ENCODE results near the gene ANO9. TPM values are rescaled to one million over a fixed set of nuclear protein-coding genes. Genes with fewer than 3 reads are reported as not detected.
"Not testable (repeated sequence)": the region's sequence is repeated elsewhere in the genome, so short reads cannot be mapped to it uniquely, and the experiment has no call there.

The ANO9 gene
- total RNA-seq, 2 experiments from 2014 or later, result 88.2 to 94.2 TPM

GRCh38 chr11:412641-413119 lies 29.1 kb downstream of the ANO9 start:
- Mint-ChIP-seq H3K4me3 (peak overlapping the region; percentile 95), H3K4me1 (peaks cover 30% of the 10 kb centered on the region), H3K9me3 (no peaks in the 10 kb centered on the region), H3K27ac (no peak overlapping the region), H3K36me3 (ENCODE audit: low read depth) (peaks cover 8% of the 10 kb centered on the region), H3K27me3 (no peaks in the 10 kb centered on the region)
- POLR2A ChIA-PET, result no interaction called here
- no peak for DNase-seq
- CTCF ChIA-PET, result interaction anchor here (0.9 to 2.1 kb wide), 4 partner anchors 16 to 106 kb away, joined by 3 to 5 read pairs (median 4); no protein-coding TSS in a partner anchor

- not testable (repeated sequence) for H3K27me3 Mint-ChIP-seq; H3K4me3 Mint-ChIP-seq; H3K9me3 Mint-ChIP-seq; H3K27ac Mint-ChIP-seq; H3K36me3 Mint-ChIP-seq (ENCODE audit: low read depth); DNase-seq
- ChIA-PET POLR2A (interaction anchor here (0.6 kb wide), 1 partner anchor 40 kb away, joined by 3 read pairs; no protein-coding TSS in a partner anchor), CTCF (interaction anchor here (1.0 to 2.1 kb wide), 5 partner anchors 14 to 107 kb away, joined by 3 to 5 read pairs (median 3); no protein-coding TSS in a partner anchor)
- H3K4me1 Mint-ChIP-seq, result peaks cover 34% of the 10 kb centered on the region
Measured at GRCh38 chr11:411520-411919, 30.3 kb downstream of the ANO9 start.

DNA sequence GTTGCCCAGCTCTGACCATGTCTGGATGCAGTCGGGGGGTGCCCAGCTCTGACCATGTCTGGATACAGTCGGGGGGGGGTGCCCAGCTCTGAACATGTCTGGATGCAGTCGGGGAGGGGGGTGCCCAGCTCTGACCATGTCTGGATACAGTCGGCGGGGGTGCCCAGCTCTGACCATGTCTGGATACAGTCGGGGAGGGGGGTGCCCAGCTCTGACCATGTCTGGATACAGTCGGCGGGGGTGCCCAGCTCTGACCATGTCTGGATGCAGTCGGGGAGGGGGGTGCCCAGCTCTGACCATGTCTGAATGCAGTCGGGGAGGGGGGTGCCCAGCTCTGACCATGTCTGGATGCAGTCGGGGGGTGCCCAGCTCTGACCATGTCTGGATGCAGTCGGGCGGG lies 31.1 kb downstream of the ANO9 start:
- DNase-seq; H3K9me3 Mint-ChIP-seq; H3K27me3 Mint-ChIP-seq; H3K36me3 Mint-ChIP-seq (ENCODE audit: low read depth); H3K27ac Mint-ChIP-seq; H3K4me3 Mint-ChIP-seq: not testable (repeated sequence)
- ChIA-PET CTCF (interaction anchor here (1.0 to 1.6 kb wide), 4 partner anchors 37 to 108 kb away, joined by 3 to 4 read pairs (median 3); no protein-coding TSS in a partner anchor), POLR2A (interaction anchor here (0.6 kb wide), 2 partner anchors 41 to 1347 kb away, joined by 3 to 4 read pairs; no protein-coding TSS in a partner anchor)
- peaks cover 28% of the 10 kb centered on the region for H3K4me1 Mint-ChIP-seq

DNA sequence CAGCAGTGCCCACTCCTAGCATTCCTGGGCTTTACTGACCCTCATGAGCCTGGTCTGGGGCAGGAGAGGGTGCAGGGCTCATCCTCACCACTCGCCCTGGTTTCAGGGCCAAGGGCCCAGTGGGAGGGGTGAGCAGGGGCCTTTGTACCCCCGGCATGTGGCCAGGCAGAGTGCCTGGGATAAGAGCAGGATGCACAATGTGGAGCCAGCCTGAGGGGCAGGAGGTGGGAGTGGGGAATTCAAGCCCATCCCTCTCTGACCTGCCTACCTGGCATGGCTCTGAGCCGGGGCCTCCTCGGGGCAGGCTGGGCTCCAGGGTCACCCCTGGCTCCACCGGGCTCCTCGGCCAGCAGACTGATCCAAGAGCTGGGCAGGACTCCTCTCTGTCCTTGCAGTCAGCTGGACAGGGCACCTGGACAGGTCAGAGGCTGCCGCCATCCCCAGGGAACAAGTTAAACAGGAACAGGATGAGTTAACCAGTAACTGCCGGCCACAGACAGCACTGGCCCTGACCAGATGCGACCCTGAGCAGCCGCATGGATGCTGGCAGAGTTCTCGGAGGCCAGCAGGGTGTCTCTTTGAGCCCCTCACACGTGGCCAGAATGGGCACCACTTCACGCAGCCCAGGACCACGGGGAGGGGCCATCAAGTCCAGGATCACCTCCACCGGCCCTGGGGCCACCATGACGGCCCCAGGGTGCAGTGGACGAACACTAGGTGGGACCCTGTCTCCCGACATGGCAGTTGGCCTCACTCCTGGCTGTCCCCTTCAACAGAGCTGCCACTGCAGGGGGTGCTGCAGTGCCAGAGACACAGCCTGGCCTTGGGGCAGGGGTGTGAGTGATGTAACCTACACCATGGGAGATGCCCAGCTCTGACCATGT lies 32.0 kb downstream of the ANO9 start:
- ChIA-PET CTCF (interaction anchor here (0.5 to 1.6 kb wide), 4 partner anchors 38 to 122 kb away, joined by 3 to 4 read pairs (median 3); no protein-coding TSS in a partner anchor), POLR2A (no interaction called here)
- H3K4me3 Mint-ChIP-seq, result no peak overlapping the region
- H3K9me3 Mint-ChIP-seq, result no peaks in the 10 kb centered on the region
- H3K27ac Mint-ChIP-seq, result no peak overlapping the region
- no peak for DNase-seq
- peaks cover 28% of the 10 kb centered on the region for H3K4me1 Mint-ChIP-seq
- peaks cover 8% of the 10 kb centered on the region for H3K36me3 Mint-ChIP-seq (ENCODE audit: low read depth)
- H3K27me3 Mint-ChIP-seq, result no peaks in the 10 kb centered on the region

- ChIA-PET CTCF (interaction anchor here (0.5 kb wide), 1 partner anchor 123 kb away, joined by 3 read pairs; no protein-coding TSS in a partner anchor), POLR2A (no interaction called here)
- H3K9me3 Mint-ChIP-seq, result no peaks in the 10 kb centered on the region
- H3K36me3 Mint-ChIP-seq (ENCODE audit: low read depth), result peaks cover 2% of the 10 kb centered on the region
- H3K4me3 Mint-ChIP-seq, result no peak overlapping the region
- DNase-seq, result no peak
- H3K27me3 Mint-ChIP-seq, result no peaks in the 10 kb centered on the region
- H3K4me1 Mint-ChIP-seq, result peaks cover 24% of the 10 kb centered on the region
- H3K27ac Mint-ChIP-seq, result no peak overlapping the region
Measured at GRCh38 chr11:409008-409599, 32.7 kb downstream of the ANO9 start.

DNA sequence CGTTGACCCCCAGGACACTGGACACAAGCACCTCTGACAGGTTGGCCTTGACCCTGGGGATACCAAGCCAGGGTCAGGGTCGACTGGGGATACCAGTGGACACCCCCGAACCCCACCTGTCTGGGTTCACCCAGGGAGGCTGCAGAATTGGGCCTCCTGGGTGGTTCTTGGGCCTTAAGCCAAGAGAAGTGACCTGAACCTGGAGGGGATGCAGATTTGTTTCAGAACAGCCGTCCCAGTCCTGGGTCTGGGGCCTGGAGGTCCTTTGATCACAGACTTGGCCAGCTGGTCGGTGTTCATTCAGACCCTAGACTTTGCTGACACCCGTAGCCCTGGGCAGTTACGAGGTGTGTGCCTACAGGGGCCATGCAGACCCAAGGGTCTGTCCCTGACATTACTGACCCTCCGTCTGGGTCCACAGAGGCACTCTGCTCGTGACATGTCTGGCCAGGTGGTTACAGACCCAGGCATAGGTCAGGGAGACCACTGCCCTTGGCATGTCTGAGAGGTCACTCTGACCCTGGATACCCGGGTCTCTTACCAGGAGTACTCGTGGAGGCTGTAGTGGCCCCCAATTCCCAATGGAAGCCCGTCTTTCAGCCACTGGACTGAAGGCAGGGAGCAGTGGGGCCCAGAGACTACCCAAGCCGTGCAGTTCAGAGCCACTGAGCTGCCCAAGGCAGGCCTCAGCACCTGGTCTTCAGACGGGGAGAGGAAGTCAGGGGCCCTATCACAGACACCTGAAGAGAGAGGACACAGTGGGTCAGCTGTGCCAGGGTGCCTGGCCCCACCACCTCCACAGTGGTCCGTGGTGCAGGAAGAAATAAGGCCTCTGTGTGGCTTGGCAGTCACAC lies 33.4 kb downstream of the ANO9 start:
- Mint-ChIP-seq H3K27me3 (no peaks in the 10 kb centered on the region), H3K27ac (peak overlapping the region; percentile 46), H3K4me1 (peaks cover 21% of the 10 kb centered on the region), H3K36me3 (ENCODE audit: low read depth) (peaks cover 2% of the 10 kb centered on the region), H3K4me3 (no peak overlapping the region), H3K9me3 (no peaks in the 10 kb centered on the region)
- ChIA-PET POLR2A (no interaction called here), CTCF (interaction anchor here (1.0 to 3.3 kb wide), 8 partner anchors 8 to 111 kb away, joined by 3 to 17 read pairs (median 5); partner anchors contain the start of gene PTDSS2)
- DNase-seq, result no peak

- peaks cover 2% of the 10 kb centered on the region for H3K36me3 Mint-ChIP-seq (ENCODE audit: low read depth)
- H3K4me3 Mint-ChIP-seq, result no peak overlapping the region
- no peaks in the 10 kb centered on the region for H3K9me3 Mint-ChIP-seq
- H3K4me1 Mint-ChIP-seq, result peaks cover 14% of the 10 kb centered on the region
- DNase-seq, result no peak
- POLR2A ChIA-PET, result interaction anchor here (1.0 kb wide), 1 partner anchor 11 kb away, joined by 4 read pairs; no protein-coding TSS in a partner anchor
- H3K27ac Mint-ChIP-seq, result peak overlapping the region; percentile 46
- CTCF ChIA-PET, result interaction anchor here (1.0 to 3.3 kb wide), 10 partner anchors 9 to 157 kb away, joined by 3 to 17 read pairs (median 4); partner anchors contain the start of gene PTDSS2
- no peaks in the 10 kb centered on the region for H3K27me3 Mint-ChIP-seq
Measured at GRCh38 chr11:407651-408123, 34.1 kb downstream of the ANO9 start.

- peaks cover 2% of the 10 kb centered on the region for H3K36me3 Mint-ChIP-seq (ENCODE audit: low read depth)
- H3K9me3 Mint-ChIP-seq, result no peaks in the 10 kb centered on the region
- POLR2A ChIA-PET, result interaction anchor here (1.0 kb wide), 1 partner anchor 10 kb away, joined by 4 read pairs; no protein-coding TSS in a partner anchor
- CTCF ChIA-PET, result interaction anchor here (1.0 to 3.3 kb wide), 10 partner anchors 10 to 156 kb away, joined by 3 to 17 read pairs (median 4); partner anchors contain the start of gene PTDSS2
- H3K27me3 Mint-ChIP-seq, result no peaks in the 10 kb centered on the region
- H3K4me3 Mint-ChIP-seq, result no peak overlapping the region
- peaks cover 12% of the 10 kb centered on the region for H3K4me1 Mint-ChIP-seq
- DNase-seq, result peak; percentile 93
- H3K27ac Mint-ChIP-seq, result peak overlapping the region; percentile 57
Measured at GRCh38 chr11:406796-407650, 34.8 kb downstream of the ANO9 start.

DNA sequence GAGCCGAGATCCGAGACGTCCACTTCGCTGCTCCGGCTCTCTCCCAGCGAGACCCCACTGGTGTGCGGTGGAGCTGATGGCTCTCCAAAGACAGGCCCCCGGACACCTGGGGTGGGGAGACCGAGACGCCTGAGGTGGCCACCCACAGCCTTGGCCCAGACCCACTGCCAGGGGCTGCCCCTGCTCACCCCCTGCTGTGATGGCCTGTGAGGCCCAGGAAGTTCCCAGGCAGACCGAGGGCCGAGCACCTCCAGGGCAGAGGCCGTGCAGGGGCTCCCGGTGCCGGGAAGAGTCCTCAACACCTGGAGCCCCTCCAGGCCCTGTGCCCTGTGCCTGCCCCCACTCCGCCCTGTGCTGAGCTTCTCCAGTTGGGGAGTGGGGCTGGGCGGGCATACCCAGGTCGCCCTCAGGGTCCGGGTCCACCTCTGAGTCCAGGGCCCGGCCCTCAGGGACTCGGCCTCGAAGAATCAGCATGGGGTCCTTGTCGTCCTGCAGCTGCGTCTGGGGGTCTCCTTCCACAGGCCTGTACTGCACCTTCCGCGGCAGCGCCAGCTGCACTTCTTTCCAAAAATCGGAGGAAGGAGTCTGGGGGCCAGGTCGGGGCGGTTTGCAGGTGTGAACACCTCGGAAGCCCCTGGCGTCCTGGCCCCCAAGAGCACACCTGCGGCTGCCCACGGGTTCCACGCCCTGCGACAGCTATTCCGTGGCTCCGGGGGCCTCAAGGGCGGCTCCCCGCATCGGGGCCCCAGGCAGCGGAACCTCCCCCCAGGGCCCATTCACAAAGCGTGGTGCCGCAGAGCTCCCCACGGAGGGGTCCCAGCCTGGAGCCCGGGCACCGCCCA lies 35.6 kb downstream of the ANO9 start:
- ChIA-PET POLR2A (no interaction called here), CTCF (interaction anchor here (0.6 to 3.3 kb wide), 6 partner anchors 9 to 412 kb away, joined by 3 to 17 read pairs (median 6); no protein-coding TSS in a partner anchor)
- H3K27ac Mint-ChIP-seq, result peak overlapping the region; percentile 69
- peaks cover 12% of the 10 kb centered on the region for H3K4me1 Mint-ChIP-seq
- H3K4me3 Mint-ChIP-seq, result no peak overlapping the region
- no peaks in the 10 kb centered on the region for H3K9me3 Mint-ChIP-seq
- peaks cover 2% of the 10 kb centered on the region for H3K36me3 Mint-ChIP-seq (ENCODE audit: low read depth)
- DNase-seq, result no peak
- no peaks in the 10 kb centered on the region for H3K27me3 Mint-ChIP-seq

GRCh38 chr11:405323-405953 lies 36.4 kb downstream of the ANO9 start:
- H3K4me1 Mint-ChIP-seq, result peaks cover 12% of the 10 kb centered on the region
- no peak overlapping the region for H3K4me3 Mint-ChIP-seq
- no peak for DNase-seq
- CTCF ChIA-PET, result interaction anchor here (0.6 to 3.3 kb wide), 5 partner anchors 9 to 412 kb away, joined by 3 to 17 read pairs (median 6); no protein-coding TSS in a partner anchor
- peaks cover 2% of the 10 kb centered on the region for H3K36me3 Mint-ChIP-seq (ENCODE audit: low read depth)
- no peaks in the 10 kb centered on the region for H3K9me3 Mint-ChIP-seq
- POLR2A ChIA-PET, result no interaction called here
- no peaks in the 10 kb centered on the region for H3K27me3 Mint-ChIP-seq
- peak overlapping the region; percentile 69 for H3K27ac Mint-ChIP-seq

Measured in activated CD4-positive, alpha-beta T cell treated with anti-CD3 and anti-CD28 coated beads, Interleukin-2, amount 10 ng/mL, durations not matched to agents 7 days and 5 days (primary cell).